PC-3 (cell line): ENCODE measurements around the gene GATC. TPM values are rescaled to one million over a fixed set of nuclear protein-coding genes. Genes with fewer than 3 reads are reported as not detected.
A peak's percentile ranks its signal among the peaks of the same experiment; 100 is the strongest.

Experiments used
- ATAC-seq: fragments of 200-7000 bp; cut with Tn5 transposase; 2 replicates; pipeline ENCODE4 v1.9.1; 2020; ENCODE audit warnings: mild to moderate bottlenecking, moderate library complexity
- BruUV-seq: library from RNA; stranded (reverse); fragments of 400-500 nt; replicated peaks from 2 replicates; lab custom pipeline; 2021; lab: Mats Ljungman, UMichigan
- CTCF ChIA-PET: fragments of 300-600 bp; sonication (Branson Sonifier 250); formaldehyde crosslinking; loops from one replicate; lab custom pipeline; 2022; ENCODE audit warnings: antibody characterized with exemption; lab: Charles Lee
- POLR2A ChIA-PET: fragments of 300-600 bp; sonication (Branson Sonifier 250); formaldehyde crosslinking; loops from one replicate; lab custom pipeline; 2022; ENCODE audit warnings: antibody characterized with exemption; ENCODE audit not compliant: unreplicated experiment; lab: Charles Lee
- DNase-seq: peaks from one replicate; pipeline ENCODE4 v3.0.0-alpha.2; 2015
- H2AFZ ChIP-seq: fragments of 300-600 bp; sonication (generic); 2 replicates; pipeline ENCODE4 v1.6.0; 2016; ENCODE audit warnings: antibody characterized with exemption, low read length
- H3F3A ChIP-seq: fragments of 300-600 bp; sonication (generic); one replicate; pipeline ENCODE4 v1.6.0; 2017; ENCODE audit warnings: antibody characterized with exemption, low read length, control low read depth, mild to moderate bottlenecking; ENCODE audit not compliant: unreplicated experiment
- H3K27ac ChIP-seq: fragments of 300-600 bp; sonication (generic); 2 replicates; pipeline ENCODE4 v1.5.1; 2016; ENCODE audit warnings: mild to moderate bottlenecking, low read length
- H3K27me3 ChIP-seq: fragments of 300-600 bp; sonication (generic); 2 replicates; pipeline ENCODE4 v1.6.1; 2016; ENCODE audit warnings: low read length, mixed read lengths
- H3K36me3 ChIP-seq: fragments of 300-600 bp; sonication (generic); 2 replicates; pipeline ENCODE4 v1.6.1; 2016; ENCODE audit warnings: low read depth, mixed run types, low read length, mixed read lengths
- H3K4me1 ChIP-seq: fragments of 300-600 bp; sonication (generic); 2 replicates; pipeline ENCODE4 v1.5.1; 2016; ENCODE audit warnings: low read length; ENCODE audit not compliant: insufficient read depth
- H3K4me2 ChIP-seq: fragments of 300-600 bp; sonication (generic); 2 replicates; pipeline ENCODE4 v1.6.0; 2016; ENCODE audit warnings: low read length
- H3K4me3 ChIP-seq: fragments of 300-600 bp; sonication (generic); 2 replicates; pipeline ENCODE4 v1.5.1; 2016; ENCODE audit warnings: mild to moderate bottlenecking, low read length, mixed read lengths
- H3K79me2 ChIP-seq: fragments of 300-600 bp; sonication (generic); 2 replicates; pipeline ENCODE4 v1.6.1; 2017; ENCODE audit warnings: low read length, mixed read lengths
- H3K9ac ChIP-seq: fragments of 300-600 bp; sonication (generic); 2 replicates; pipeline ENCODE4 v1.6.0; 2016; ENCODE audit warnings: mild to moderate bottlenecking, low read length
- H3K9me2 ChIP-seq: fragments of 300-600 bp; sonication (generic); replicated peaks from 2 replicates; pipeline ENCODE4 v1.6.1; 2016; ENCODE audit warnings: mixed run types, low read length, mixed read lengths
- H3K9me3 ChIP-seq: fragments of 300-600 bp; sonication (generic); 2 replicates; pipeline ENCODE4 v1.6.1; 2016; ENCODE audit warnings: low read length, mixed read lengths
- H4K20me1 ChIP-seq: fragments of 300-600 bp; sonication (generic); 2 replicates; pipeline ENCODE4 v1.6.1; 2016; ENCODE audit warnings: low read length, mixed read lengths
- EZH2 ChIP-seq: fragments of 300-600 bp; sonication (generic); IDR thresholded peaks from one replicate; pipeline ENCODE4 v1.6.1; 2017; ENCODE audit warnings: antibody characterized with exemption, mild to moderate bottlenecking, low read length; ENCODE audit not compliant: unreplicated experiment
- EZH2phosphoT487 ChIP-seq: fragments of 300-600 bp; sonication (generic); IDR thresholded peaks from 2 replicates; pipeline ENCODE4 v1.6.1; 2018; ENCODE audit warnings: mild to moderate bottlenecking, antibody characterized with exemption, low read length, borderline replicate concordance
- intact Hi-C: fragments of 100-400 bp; cut with micrococcal nuclease; formaldehyde crosslinking; loops from 2 replicates; pipeline ENCODE4 v1.9.0; 2023
- total RNA-seq: library from RNA; depleted of rRNA; stranded (reverse); fragments of >200 nt; gene quantifications from 2 replicates; pipeline ENCODE4 v1.2.3, GENCODE V29; 2014
- TF ChIP-seq, protein P1 (sequence below): fragments of 300-600 bp; sonication (generic); conservative IDR thresholded peaks from 2 replicates; pipeline ENCODE4 v1.5.1; 2017; ENCODE audit warnings: antibody characterized with exemption, low read depth, mild to moderate bottlenecking, low read length

The GATC gene
- total RNA-seq, 1 experiment from 2014 or later = 33.8 TPM

DNA sequence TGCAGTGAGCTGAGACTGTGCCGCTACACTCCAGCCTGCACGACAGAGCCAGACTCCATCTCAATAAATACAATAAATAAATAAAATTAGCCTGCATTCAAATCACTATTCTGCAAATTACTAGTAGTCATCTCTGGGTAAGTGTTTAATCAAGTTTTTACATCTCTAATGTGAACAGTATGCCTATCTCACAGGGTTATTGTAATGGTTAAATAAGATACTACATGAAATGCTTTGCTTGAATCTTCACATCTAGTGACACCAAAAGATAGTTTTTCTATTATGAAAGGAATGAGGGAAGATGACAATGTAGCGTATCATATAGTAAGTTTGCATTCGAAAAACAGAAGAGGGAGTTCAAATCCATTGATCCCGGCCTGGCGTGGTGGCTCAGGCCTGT lies 21.2 kb downstream of the GATC start:
- no peak for TF ChIP-seq EZH2phosphoT487
- TF ChIP-seq, protein P1, sequence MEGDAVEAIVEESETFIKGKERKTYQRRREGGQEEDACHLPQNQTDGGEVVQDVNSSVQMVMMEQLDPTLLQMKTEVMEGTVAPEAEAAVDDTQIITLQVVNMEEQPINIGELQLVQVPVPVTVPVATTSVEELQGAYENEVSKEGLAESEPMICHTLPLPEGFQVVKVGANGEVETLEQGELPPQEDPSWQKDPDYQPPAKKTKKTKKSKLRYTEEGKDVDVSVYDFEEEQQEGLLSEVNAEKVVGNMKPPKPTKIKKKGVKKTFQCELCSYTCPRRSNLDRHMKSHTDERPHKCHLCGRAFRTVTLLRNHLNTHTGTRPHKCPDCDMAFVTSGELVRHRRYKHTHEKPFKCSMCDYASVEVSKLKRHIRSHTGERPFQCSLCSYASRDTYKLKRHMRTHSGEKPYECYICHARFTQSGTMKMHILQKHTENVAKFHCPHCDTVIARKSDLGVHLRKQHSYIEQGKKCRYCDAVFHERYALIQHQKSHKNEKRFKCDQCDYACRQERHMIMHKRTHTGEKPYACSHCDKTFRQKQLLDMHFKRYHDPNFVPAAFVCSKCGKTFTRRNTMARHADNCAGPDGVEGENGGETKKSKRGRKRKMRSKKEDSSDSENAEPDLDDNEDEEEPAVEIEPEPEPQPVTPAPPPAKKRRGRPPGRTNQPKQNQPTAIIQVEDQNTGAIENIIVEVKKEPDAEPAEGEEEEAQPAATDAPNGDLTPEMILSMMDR = no peak
- TF ChIP-seq EZH2 = no peak
- CTCF ChIA-PET = interaction anchor here (0.5 kb wide), 1 partner anchor 121 kb away, joined by 4 read pairs; no protein-coding TSS in a partner anchor
- peaks cover 15% of the 10 kb centered on the region for H3K4me1 ChIP-seq
- H3K9ac ChIP-seq = no peak overlapping the region
- peaks cover 88% of the 10 kb centered on the region for H3K79me2 ChIP-seq
- H3K4me3 ChIP-seq = peak overlapping the region; percentile 95; the same call in 1 of the 2 replicates
- no peaks in the 10 kb centered on the region for H3K27me3 ChIP-seq
- DNase-seq (no peak), ATAC-seq (no peak)
- no peak overlapping the region for H3K27ac ChIP-seq
- H3K4me2 ChIP-seq = peak overlapping the region; percentile 95
- H3K36me3 ChIP-seq = peaks cover 37% of the 10 kb centered on the region
- H3F3A ChIP-seq = no peaks in the 10 kb centered on the region
- no peak overlapping the region for H2AFZ ChIP-seq
- no peaks in the 10 kb centered on the region for H3K9me2 ChIP-seq
- intact Hi-C loops = no loop called here
- peaks cover 49% of the 10 kb centered on the region for H4K20me1 ChIP-seq
- no TSS peak for BruUV-seq
- POLR2A ChIA-PET = no interaction called here
- no peaks in the 10 kb centered on the region for H3K9me3 ChIP-seq

- intact Hi-C loops = loop anchor here (2.0 kb wide), 2 partner anchors 30 to 60 kb away; partner anchors contain the start of genes COQ5 and COX6A1
- Histone ChIP-seq H3K9me3 (no peaks in the 10 kb centered on the region), H3K79me2 (peaks cover 93% of the 10 kb centered on the region), H3K4me2 (peak overlapping the region; percentile 95), H3K27me3 (no peaks in the 10 kb centered on the region), H3K4me1 (peaks cover 24% of the 10 kb centered on the region), H3K36me3 (peaks cover 31% of the 10 kb centered on the region), H3K9ac (peak overlapping the region; percentile 87), H3F3A (no peaks in the 10 kb centered on the region), H3K4me3 (peak overlapping the region; percentile 95), H4K20me1 (peaks cover 47% of the 10 kb centered on the region), H3K27ac (peak overlapping the region; percentile 66), H2AFZ (0 out of 2 replicates have a peak overlapping the region, but pooled peaks have one; percentile 1), H3K9me2 (no peaks in the 10 kb centered on the region)
- TF ChIP-seq EZH2 (no peak), EZH2phosphoT487 (no peak)
- TF ChIP-seq, protein P1 = no peak
- ChIA-PET CTCF (no interaction called here), POLR2A (interaction anchor here (0.6 to 1.0 kb wide), 2 partner anchors 28 to 70 kb away, joined by 3 to 4 read pairs; partner anchors contain the start of gene DYNLL1)
- ATAC-seq = peak; percentile 2
- TSS peak; percentile 47 for BruUV-seq
- DNase-seq = peak; percentile 51
Measured at GRCh38 chr12:120468325-120468820, 22.1 kb downstream of the GATC start.
